ENCODE measurements around the gene TFB1M. TPM values are rescaled to one million over a fixed set of nuclear protein-coding genes. Genes with fewer than 3 reads are reported as not detected.
"Not testable (repeated sequence)": the region's sequence is repeated elsewhere in the genome, so short reads cannot be mapped to it uniquely, and the experiment has no call there.

The TFB1M gene
- total RNA-seq, 1 experiment from 2014 or later = 31.0 TPM

- no peak for TF ChIP-seq CTCF (IDR thresholded peaks at IDR 0.05; ENCODE audit: unreplicated experiment)
- ChIA-PET CTCF (interaction anchor here (0.6 to 0.9 kb wide), 5 partner anchors 8 to 1963 kb away, joined by 3 to 4 read pairs (median 3); no protein-coding TSS in a partner anchor), POLR2A (interaction anchor here (0.7 to 2.2 kb wide), 6 partner anchors 8 to 1476 kb away, joined by 3 to 6 read pairs (median 3); no protein-coding TSS in a partner anchor)
- H3K4me1 Mint-ChIP-seq (ENCODE audit: insufficient read depth, unreplicated experiment) = peaks cover 14% of the 10 kb centered on the region
- no peaks in the 10 kb centered on the region for H3K36me3 Mint-ChIP-seq (ENCODE audit: insufficient read depth, unreplicated experiment)
- H3K27ac Mint-ChIP-seq (ENCODE audit: low read depth, unreplicated experiment) = no peak overlapping the region
- no TSS peak for BruUV-seq (replicated peaks)
- no peak overlapping the region for H3K4me3 Mint-ChIP-seq (ENCODE audit: unreplicated experiment)
- no peaks in the 10 kb centered on the region for H3K9me3 Mint-ChIP-seq (ENCODE audit: unreplicated experiment)
- H3K27me3 Mint-ChIP-seq (ENCODE audit: insufficient read depth, unreplicated experiment) = no peaks in the 10 kb centered on the region
- intact Hi-C loops (cut with micrococcal nuclease) = no loop called here
- DNase-seq (ENCODE audit: unreplicated experiment) = no peak
Measured at GRCh38 chr6:155222506-155222905, 91.8 kb downstream of the TFB1M start.

- ChIA-PET CTCF (no interaction called here), POLR2A (interaction anchor here (0.6 kb wide), 1 partner anchor 18 kb away, joined by 3 read pairs; no protein-coding TSS in a partner anchor)
- Mint-ChIP-seq H3K27me3 (ENCODE audit: insufficient read depth, unreplicated experiment) (no peaks in the 10 kb centered on the region), H3K4me1 (ENCODE audit: insufficient read depth, unreplicated experiment) (peaks cover 14% of the 10 kb centered on the region), H3K27ac (ENCODE audit: low read depth, unreplicated experiment) (no peak overlapping the region), H3K4me3 (ENCODE audit: unreplicated experiment) (no peak overlapping the region), H3K9me3 (ENCODE audit: unreplicated experiment) (no peaks in the 10 kb centered on the region), H3K36me3 (ENCODE audit: insufficient read depth, unreplicated experiment) (no peaks in the 10 kb centered on the region)
- no TSS peak for BruUV-seq (replicated peaks)
- intact Hi-C loops (cut with micrococcal nuclease) = no loop called here
- no peak for TF ChIP-seq CTCF (IDR thresholded peaks at IDR 0.05; ENCODE audit: unreplicated experiment)
- no peak for DNase-seq (ENCODE audit: unreplicated experiment)
Measured at GRCh38 chr6:155221086-155221485, 93.2 kb downstream of the TFB1M start.

GRCh38 chr6:155219858-155220301 is 94.4 kb downstream of the TFB1M start:
- Mint-ChIP-seq H3K4me1 (ENCODE audit: insufficient read depth, unreplicated experiment) (peaks cover 12% of the 10 kb centered on the region), H3K36me3 (ENCODE audit: insufficient read depth, unreplicated experiment) (no peaks in the 10 kb centered on the region), H3K9me3 (ENCODE audit: unreplicated experiment) (no peaks in the 10 kb centered on the region), H3K4me3 (ENCODE audit: unreplicated experiment) (no peak overlapping the region), H3K27ac (ENCODE audit: low read depth, unreplicated experiment) (no peak overlapping the region), H3K27me3 (ENCODE audit: insufficient read depth, unreplicated experiment) (no peaks in the 10 kb centered on the region)
- no TSS peak for BruUV-seq (replicated peaks)
- intact Hi-C loops (cut with micrococcal nuclease) = no loop called here
- TF ChIP-seq CTCF (IDR thresholded peaks at IDR 0.05; ENCODE audit: unreplicated experiment) = no peak
- POLR2A ChIA-PET = interaction anchor here (0.7 kb wide), 1 partner anchor 95 kb away, joined by 3 read pairs; no protein-coding TSS in a partner anchor
- DNase-seq (ENCODE audit: unreplicated experiment) = no peak
- CTCF ChIA-PET = no interaction called here

- Mint-ChIP-seq H3K27ac (ENCODE audit: low read depth, unreplicated experiment) (no peak overlapping the region), H3K9me3 (ENCODE audit: unreplicated experiment) (no peaks in the 10 kb centered on the region), H3K36me3 (ENCODE audit: insufficient read depth, unreplicated experiment) (no peaks in the 10 kb centered on the region), H3K4me3 (ENCODE audit: unreplicated experiment) (no peak overlapping the region), H3K27me3 (ENCODE audit: insufficient read depth, unreplicated experiment) (no peaks in the 10 kb centered on the region), H3K4me1 (ENCODE audit: insufficient read depth, unreplicated experiment) (peaks cover 7% of the 10 kb centered on the region)
- intact Hi-C loops (cut with micrococcal nuclease) = no loop called here
- ChIA-PET POLR2A (no interaction called here), CTCF (no interaction called here)
- TF ChIP-seq CTCF (IDR thresholded peaks at IDR 0.05; ENCODE audit: unreplicated experiment) = no peak
- no peak for DNase-seq (ENCODE audit: unreplicated experiment)
- BruUV-seq (replicated peaks) = no TSS peak
Measured at GRCh38 chr6:155219299-155219698, 95.0 kb downstream of the TFB1M start.

GRCh38 chr6:155218711-155219110 is 95.6 kb downstream of the TFB1M start:
- H3K27ac Mint-ChIP-seq (ENCODE audit: low read depth, unreplicated experiment); POLR2A ChIA-PET; H3K4me3 Mint-ChIP-seq (ENCODE audit: unreplicated experiment); DNase-seq (ENCODE audit: unreplicated experiment); BruUV-seq (replicated peaks); CTCF ChIA-PET; H3K9me3 Mint-ChIP-seq (ENCODE audit: unreplicated experiment); H3K4me1 Mint-ChIP-seq (ENCODE audit: insufficient read depth, unreplicated experiment); intact Hi-C loops (cut with micrococcal nuclease); H3K36me3 Mint-ChIP-seq (ENCODE audit: insufficient read depth, unreplicated experiment); H3K27me3 Mint-ChIP-seq (ENCODE audit: insufficient read depth, unreplicated experiment): not testable (repeated sequence)
